HFFc6 (cell line): ENCODE data around the gene USP37. TPM values are rescaled to one million over a fixed set of nuclear protein-coding genes. Genes with fewer than 3 reads are reported as not detected.

Experiments used
- DNase-seq: peaks from one replicate; pipeline ENCODE4 v3.0.0-alpha.2; 2018
- H3K27ac Mint-ChIP-seq: 2 replicates; pipeline ENCODE4 v1.8.0; 2020; ENCODE audit warnings: mild to moderate bottlenecking, mixed read lengths
- H3K27me3 Mint-ChIP-seq: 2 replicates; pipeline ENCODE4 v1.8.0; 2021; ENCODE audit warnings: mild to moderate bottlenecking, moderate library complexity, mixed read lengths; ENCODE audit not compliant: insufficient read depth
- H3K36me3 Mint-ChIP-seq: 2 replicates; pipeline ENCODE4 v1.8.0; 2021; ENCODE audit warnings: low read depth, mixed read lengths
- H3K4me1 Mint-ChIP-seq: 2 replicates; pipeline ENCODE4 v1.8.0; 2020; ENCODE audit warnings: low read depth, mixed read lengths
- H3K4me3 Mint-ChIP-seq: 2 replicates; pipeline ENCODE4 v1.8.0; 2020; ENCODE audit warnings: mild to moderate bottlenecking, moderate library complexity, mixed read lengths
- H3K9me3 Mint-ChIP-seq: 2 replicates; pipeline ENCODE4 v1.8.0; 2020; ENCODE audit warnings: mild to moderate bottlenecking, mixed read lengths
- CTCF ChIP-seq: fragments of 200-600 bp; sonication (generic); IDR thresholded peaks from 2 replicates; pipeline ENCODE4 v1.5.0; 2021; ENCODE audit warnings: antibody characterized with exemption, mild to moderate bottlenecking
- total RNA-seq, 6 experiments: library from RNA; stranded (reverse); fragmentation: NEBNext Ultra II Directional; extraction: Animal tissue kit (Norgen Biotek cat#: 25700); gene quantifications; 2 replicates in 1 of 6; 3 replicates in 5 of 6; pipeline ENCODE4 v1.2.3, GENCODE V29; 2021

USP37 gene
- total RNA-seq, 6 experiments from 2014 or later: 6.1 to 7.4 (median 6.8) TPM

- no peak for TF ChIP-seq CTCF
- Mint-ChIP-seq H3K4me3 (peak overlapping the region; percentile 69), H3K27ac (peak overlapping the region; percentile 76)
These were observed 162.4 kb downstream of the USP37 start for GRCh38 chr2:218405746-218406208.

GRCh38 chr2:218405086-218405745 lies 162.9 kb downstream of the USP37 start:
- H3K27me3 Mint-ChIP-seq: peaks cover 4% of the 10 kb centered on the region
- H3K27ac Mint-ChIP-seq: peak overlapping the region; percentile 76
- H3K9me3 Mint-ChIP-seq: no peaks in the 10 kb centered on the region
- H3K4me3 Mint-ChIP-seq: peak overlapping the region; percentile 69; the same call in 1 of the 2 replicates
- no peak for DNase-seq
- TF ChIP-seq CTCF: no peak
- peaks cover 49% of the 10 kb centered on the region for H3K4me1 Mint-ChIP-seq
- H3K36me3 Mint-ChIP-seq: peaks cover 4% of the 10 kb centered on the region; the same call in 1 of the 2 replicates

More at GRCh38 chr2:218405746-218406208, 162.4 kb downstream of the USP37 start:
- Mint-ChIP-seq H3K9me3 (no peaks in the 10 kb centered on the region), H3K27me3 (peaks cover 4% of the 10 kb centered on the region), H3K4me1 (peaks cover 49% of the 10 kb centered on the region), H3K36me3 (peaks cover 4% of the 10 kb centered on the region; the same call in 1 of the 2 replicates)
- DNase-seq: no peak

- no peak for DNase-seq
- H3K9me3 Mint-ChIP-seq: no peaks in the 10 kb centered on the region
- H3K27ac Mint-ChIP-seq: peak overlapping the region; percentile 76
- TF ChIP-seq CTCF: no peak
- H3K36me3 Mint-ChIP-seq: peaks cover 4% of the 10 kb centered on the region; the same call in 1 of the 2 replicates
- H3K4me1 Mint-ChIP-seq: peaks cover 49% of the 10 kb centered on the region
- no peak overlapping the region for H3K4me3 Mint-ChIP-seq
- peaks cover 4% of the 10 kb centered on the region for H3K27me3 Mint-ChIP-seq
These were observed 163.6 kb downstream of the USP37 start for GRCh38 chr2:218404351-218405085.

- Mint-ChIP-seq H3K27me3 (peaks cover 4% of the 10 kb centered on the region), H3K9me3 (no peaks in the 10 kb centered on the region), H3K36me3 (peaks cover 4% of the 10 kb centered on the region; the same call in 1 of the 2 replicates), H3K4me3 (no peak overlapping the region), H3K27ac (peak overlapping the region; percentile 18; the same call in 1 of the 2 replicates), H3K4me1 (peaks cover 49% of the 10 kb centered on the region)
- no peak for DNase-seq
- TF ChIP-seq CTCF: no peak
These were observed 164.3 kb downstream of the USP37 start for GRCh38 chr2:218403810-218404209.

GRCh38 chr2:218402911-218403411 lies 165.2 kb downstream of the USP37 start:
- Mint-ChIP-seq H3K27me3 (no peaks in the 10 kb centered on the region; the same call in 1 of the 2 replicates), H3K27ac (no peak overlapping the region), H3K36me3 (peaks cover 4% of the 10 kb centered on the region; the same call in 1 of the 2 replicates), H3K9me3 (no peaks in the 10 kb centered on the region), H3K4me1 (peaks cover 50% of the 10 kb centered on the region), H3K4me3 (no peak overlapping the region)
- DNase-seq: no peak
- no peak for TF ChIP-seq CTCF
